ENCODE measurements around the gene CDK12.

DNA sequence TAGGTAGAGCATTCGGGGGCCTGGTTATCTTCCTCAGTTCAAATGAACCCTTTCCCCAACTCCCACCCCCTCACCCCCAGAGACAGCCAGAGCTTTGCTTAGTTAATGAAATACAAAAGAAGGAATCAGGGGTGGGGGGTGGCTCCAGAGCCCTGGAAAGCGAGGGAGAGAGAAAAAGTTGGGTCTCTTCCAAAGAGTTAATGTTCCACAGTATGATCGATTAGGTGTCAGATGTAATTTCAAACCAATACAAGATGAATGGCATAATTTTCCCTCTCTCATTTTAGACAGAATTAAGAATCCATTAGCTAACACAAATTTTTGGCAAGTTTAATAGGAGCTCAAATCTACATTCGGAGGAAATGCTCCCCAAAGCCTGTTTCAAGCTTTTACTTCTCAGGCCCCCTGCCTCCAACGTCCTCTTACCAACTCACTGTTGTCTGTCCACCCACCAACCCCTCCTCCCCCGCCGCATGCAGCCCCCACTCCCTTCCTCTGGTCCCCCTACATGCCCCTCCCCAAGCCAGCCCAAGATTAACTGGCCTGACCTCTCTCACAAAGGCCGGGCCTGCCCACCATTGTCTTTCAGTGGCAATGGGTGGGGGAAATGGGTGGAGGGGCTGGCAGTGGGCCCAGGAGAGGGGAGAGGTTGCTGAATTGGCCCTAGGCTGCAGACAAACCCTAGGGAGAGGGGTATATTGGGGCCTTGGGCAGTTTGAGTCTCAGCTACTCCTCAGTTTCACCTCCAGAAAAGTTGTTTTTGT, 118.2 kb downstream of the CDK12 start:
- TF ChIP-seq, protein P1, sequence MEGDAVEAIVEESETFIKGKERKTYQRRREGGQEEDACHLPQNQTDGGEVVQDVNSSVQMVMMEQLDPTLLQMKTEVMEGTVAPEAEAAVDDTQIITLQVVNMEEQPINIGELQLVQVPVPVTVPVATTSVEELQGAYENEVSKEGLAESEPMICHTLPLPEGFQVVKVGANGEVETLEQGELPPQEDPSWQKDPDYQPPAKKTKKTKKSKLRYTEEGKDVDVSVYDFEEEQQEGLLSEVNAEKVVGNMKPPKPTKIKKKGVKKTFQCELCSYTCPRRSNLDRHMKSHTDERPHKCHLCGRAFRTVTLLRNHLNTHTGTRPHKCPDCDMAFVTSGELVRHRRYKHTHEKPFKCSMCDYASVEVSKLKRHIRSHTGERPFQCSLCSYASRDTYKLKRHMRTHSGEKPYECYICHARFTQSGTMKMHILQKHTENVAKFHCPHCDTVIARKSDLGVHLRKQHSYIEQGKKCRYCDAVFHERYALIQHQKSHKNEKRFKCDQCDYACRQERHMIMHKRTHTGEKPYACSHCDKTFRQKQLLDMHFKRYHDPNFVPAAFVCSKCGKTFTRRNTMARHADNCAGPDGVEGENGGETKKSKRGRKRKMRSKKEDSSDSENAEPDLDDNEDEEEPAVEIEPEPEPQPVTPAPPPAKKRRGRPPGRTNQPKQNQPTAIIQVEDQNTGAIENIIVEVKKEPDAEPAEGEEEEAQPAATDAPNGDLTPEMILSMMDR (IDR thresholded peaks at IDR 0.05; ENCODE audit: insufficient read depth, low read depth, low read length) = no peak
- no peak for TF ChIP-seq EZH2 (IDR thresholded peaks at IDR 0.05; ENCODE audit: insufficient read depth, low read length)
